ENCODE measurements around the gene SATB1. TPM values are rescaled to one million over a fixed set of nuclear protein-coding genes. Genes with fewer than 3 reads are reported as not detected.
A peak's percentile ranks its signal among the peaks of the same experiment; 100 is the strongest.

SATB1 gene
- total RNA-seq, 1 donor from 2014 or later = 28.2 TPM

GRCh38 chr3:18431266-18431665 is 6.1 kb upstream of the SATB1 start:
- H3K36me3 Mint-ChIP-seq (ENCODE audit: low read depth, unreplicated experiment) = no peaks in the 10 kb centered on the region
- no peak overlapping the region for H3K27ac Mint-ChIP-seq (ENCODE audit: unreplicated experiment)
- H3K4me3 Mint-ChIP-seq (ENCODE audit: unreplicated experiment) = no peak overlapping the region
- no peaks in the 10 kb centered on the region for H3K27me3 Mint-ChIP-seq (ENCODE audit: unreplicated experiment)
- no peak for TF ChIP-seq CTCF (IDR thresholded peaks at IDR 0.05; ENCODE audit: unreplicated experiment)
- no peaks in the 10 kb centered on the region for H3K4me1 Mint-ChIP-seq (ENCODE audit: unreplicated experiment)
- DNase-seq (ENCODE audit: low spot score) = no peak
- no peaks in the 10 kb centered on the region for H3K9me3 Mint-ChIP-seq (ENCODE audit: unreplicated experiment)

GRCh38 chr3:18428991-18429745 is 4.0 kb upstream of the SATB1 start:
- no peak for TF ChIP-seq CTCF (IDR thresholded peaks at IDR 0.05; ENCODE audit: unreplicated experiment)
- Mint-ChIP-seq H3K36me3 (ENCODE audit: low read depth, unreplicated experiment) (no peaks in the 10 kb centered on the region), H3K27ac (ENCODE audit: unreplicated experiment) (no peak overlapping the region), H3K9me3 (ENCODE audit: unreplicated experiment) (no peaks in the 10 kb centered on the region), H3K27me3 (ENCODE audit: unreplicated experiment) (peaks cover 4% of the 10 kb centered on the region), H3K4me3 (ENCODE audit: unreplicated experiment) (no peak overlapping the region), H3K4me1 (ENCODE audit: unreplicated experiment) (peaks cover 5% of the 10 kb centered on the region)
- DNase-seq (ENCODE audit: low spot score) = no peak

GRCh38 chr3:18428036-18428435 is 2.9 kb upstream of the SATB1 start:
- H3K27me3 Mint-ChIP-seq (ENCODE audit: unreplicated experiment) = peaks cover 12% of the 10 kb centered on the region
- TF ChIP-seq CTCF (IDR thresholded peaks at IDR 0.05; ENCODE audit: unreplicated experiment) = no peak
- H3K9me3 Mint-ChIP-seq (ENCODE audit: unreplicated experiment) = no peaks in the 10 kb centered on the region
- peaks cover 4% of the 10 kb centered on the region for H3K36me3 Mint-ChIP-seq (ENCODE audit: low read depth, unreplicated experiment)
- peaks cover 14% of the 10 kb centered on the region for H3K4me1 Mint-ChIP-seq (ENCODE audit: unreplicated experiment)
- H3K4me3 Mint-ChIP-seq (ENCODE audit: unreplicated experiment) = no peak overlapping the region
- no peak overlapping the region for H3K27ac Mint-ChIP-seq (ENCODE audit: unreplicated experiment)
- DNase-seq (ENCODE audit: low spot score) = no peak

GRCh38 chr3:18426597-18427193 is 1.6 kb upstream of the SATB1 start:
- peak overlapping the region; percentile 68 for H3K4me3 Mint-ChIP-seq (ENCODE audit: unreplicated experiment)

More at GRCh38 chr3:18426597-18427193, 1.6 kb upstream of the SATB1 start:
- Mint-ChIP-seq H3K36me3 (ENCODE audit: low read depth, unreplicated experiment) (peaks cover 4% of the 10 kb centered on the region), H3K4me1 (ENCODE audit: unreplicated experiment) (peaks cover 18% of the 10 kb centered on the region), H3K27ac (ENCODE audit: unreplicated experiment) (no peak overlapping the region), H3K9me3 (ENCODE audit: unreplicated experiment) (no peaks in the 10 kb centered on the region), H3K27me3 (ENCODE audit: unreplicated experiment) (peaks cover 12% of the 10 kb centered on the region)
- no peak for DNase-seq (ENCODE audit: low spot score)
- no peak for TF ChIP-seq CTCF (IDR thresholded peaks at IDR 0.05; ENCODE audit: unreplicated experiment)
